ACC112 (cell line): ENCODE data around the gene OAF.
"Not testable (repeated sequence)": the region's sequence is repeated elsewhere in the genome, so short reads cannot be mapped to it uniquely, and the experiment has no call there.

Experiments
- H2AFZ ChIP-seq: fragments of 200-600 bp; sonication (generic); one replicate; pipeline ENCODE4 v1.6.0; 2017; ENCODE audit warnings: antibody characterized with exemption, low read length; ENCODE audit not compliant: unreplicated experiment
- H3K27ac ChIP-seq: fragments of 200-600 bp; sonication (generic); 2 replicates; pipeline ENCODE4 v1.5.1; 2014; ENCODE audit warnings: low read depth, mild to moderate bottlenecking, antibody characterized with exemption, low read length, moderate library complexity
- H3K27me3 ChIP-seq: fragments of 200-600 bp; sonication (generic); 2 replicates; pipeline ENCODE4 v1.6.1; 2014; ENCODE audit warnings: mild to moderate bottlenecking, antibody characterized with exemption, low read length, moderate library complexity, mixed read lengths; ENCODE audit not compliant: insufficient read depth
- H3K36me3 ChIP-seq: fragments of 200-600 bp; sonication (generic); 2 replicates; pipeline ENCODE4 v1.6.1; 2016; ENCODE audit warnings: mild to moderate bottlenecking, antibody characterized with exemption, low read length, moderate library complexity, mixed read lengths; ENCODE audit not compliant: insufficient read depth
- H3K4me1 ChIP-seq: fragments of 200-600 bp; sonication (generic); one replicate; pipeline ENCODE4 v1.6.1; 2016; ENCODE audit warnings: low read length, mixed read lengths; ENCODE audit not compliant: insufficient read depth, unreplicated experiment, control insufficient read depth
- H3K4me3 ChIP-seq: fragments of 200-600 bp; sonication (generic); 2 replicates; pipeline ENCODE4 v1.5.1; 2014; ENCODE audit warnings: mild to moderate bottlenecking, low read depth, low read length
- H3K79me2 ChIP-seq: fragments of 200-600 bp; sonication (generic); one replicate; pipeline ENCODE4 v1.6.0; 2016; ENCODE audit warnings: low read length; ENCODE audit not compliant: control insufficient read depth, unreplicated experiment, insufficient read depth

Gene OAF

GRCh38 chr11:120174866-120175265 lies 36.0 kb upstream of the OAF start:
- H3K36me3 ChIP-seq = no peaks in the 10 kb centered on the region
- no peak overlapping the region for H3K4me3 ChIP-seq
- H3K27me3 ChIP-seq = peaks cover 66% of the 10 kb centered on the region
- no peak overlapping the region for H3K27ac ChIP-seq
- no peak overlapping the region for H2AFZ ChIP-seq
- no peaks in the 10 kb centered on the region for H3K79me2 ChIP-seq
- H3K4me1 ChIP-seq = peaks cover 4% of the 10 kb centered on the region

- Histone ChIP-seq H3K36me3 (no peaks in the 10 kb centered on the region), H3K4me1 (peaks cover 17% of the 10 kb centered on the region), H3K27ac (no peak overlapping the region), H3K27me3 (peaks cover 39% of the 10 kb centered on the region), H3K4me3 (no peak overlapping the region), H3K79me2 (no peaks in the 10 kb centered on the region), H2AFZ (no peak overlapping the region)
Measured at GRCh38 chr11:120178561-120179056, 32.2 kb upstream of the OAF start.

GRCh38 chr11:120179057-120179672 lies 31.7 kb upstream of the OAF start:
- Histone ChIP-seq H3K4me3 (no peak overlapping the region), H2AFZ (no peak overlapping the region), H3K4me1 (peaks cover 17% of the 10 kb centered on the region), H3K27ac (no peak overlapping the region), H3K79me2 (no peaks in the 10 kb centered on the region), H3K27me3 (peaks cover 34% of the 10 kb centered on the region), H3K36me3 (no peaks in the 10 kb centered on the region)

- not testable (repeated sequence) for H3K36me3 ChIP-seq, H3K27ac ChIP-seq, H3K4me3 ChIP-seq, H2AFZ ChIP-seq, H3K79me2 ChIP-seq
- peaks cover 17% of the 10 kb centered on the region for H3K4me1 ChIP-seq
- H3K27me3 ChIP-seq = peaks cover 30% of the 10 kb centered on the region
Measured at GRCh38 chr11:120180063-120180462, 30.8 kb upstream of the OAF start.

GRCh38 chr11:120180551-120181232 lies 30.1 kb upstream of the OAF start:
- H2AFZ ChIP-seq = peak overlapping the region; percentile 4
- H3K27ac ChIP-seq = no peak overlapping the region
- peaks cover 24% of the 10 kb centered on the region for H3K27me3 ChIP-seq
- no peaks in the 10 kb centered on the region for H3K36me3 ChIP-seq
- H3K79me2 ChIP-seq = no peaks in the 10 kb centered on the region
- H3K4me3 ChIP-seq = no peak overlapping the region
- peaks cover 17% of the 10 kb centered on the region for H3K4me1 ChIP-seq

GRCh38 chr11:120181376-120181975 lies 29.4 kb upstream of the OAF start:
- Histone ChIP-seq H3K27me3 (peaks cover 16% of the 10 kb centered on the region), H2AFZ (no peak overlapping the region)

GRCh38 chr11:120182372-120182771 lies 28.5 kb upstream of the OAF start:
- Histone ChIP-seq H3K4me1 (peaks cover 17% of the 10 kb centered on the region), H3K4me3 (no peak overlapping the region), H2AFZ (no peak overlapping the region), H3K36me3 (no peaks in the 10 kb centered on the region), H3K79me2 (no peaks in the 10 kb centered on the region), H3K27ac (no peak overlapping the region), H3K27me3 (peaks cover 8% of the 10 kb centered on the region)

More at GRCh38 chr11:120181376-120181975, 29.4 kb upstream of the OAF start:
- Histone ChIP-seq H3K27ac (0 out of 2 replicates have a peak overlapping the region, but pooled peaks have one; percentile 13), H3K36me3 (no peaks in the 10 kb centered on the region), H3K79me2 (no peaks in the 10 kb centered on the region), H3K4me1 (peaks cover 17% of the 10 kb centered on the region), H3K4me3 (no peak overlapping the region)

GRCh38 chr11:120182790-120183491 lies 27.9 kb upstream of the OAF start:
- Histone ChIP-seq H3K27ac (no peak overlapping the region), H3K4me3 (no peak overlapping the region), H2AFZ (no peak overlapping the region), H3K27me3 (peaks cover 5% of the 10 kb centered on the region), H3K79me2 (no peaks in the 10 kb centered on the region), H3K4me1 (peaks cover 17% of the 10 kb centered on the region), H3K36me3 (no peaks in the 10 kb centered on the region)

GRCh38 chr11:120183701-120184141 lies 27.1 kb upstream of the OAF start:
- no peak overlapping the region for H2AFZ ChIP-seq
- H3K27ac ChIP-seq = no peak overlapping the region
- H3K27me3 ChIP-seq = peaks cover 5% of the 10 kb centered on the region
- H3K36me3 ChIP-seq = no peaks in the 10 kb centered on the region
- no peaks in the 10 kb centered on the region for H3K79me2 ChIP-seq
- no peak overlapping the region for H3K4me3 ChIP-seq
- peaks cover 17% of the 10 kb centered on the region for H3K4me1 ChIP-seq

GRCh38 chr11:120184371-120184945 lies 26.4 kb upstream of the OAF start:
- Histone ChIP-seq H3K79me2 (no peaks in the 10 kb centered on the region), H3K4me1 (peaks cover 15% of the 10 kb centered on the region), H3K36me3 (no peaks in the 10 kb centered on the region), H3K4me3 (no peak overlapping the region), H3K27me3 (peaks cover 9% of the 10 kb centered on the region), H3K27ac (no peak overlapping the region), H2AFZ (no peak overlapping the region)
